ENCODE results near the gene PCDH15. TPM values are rescaled to one million over a fixed set of nuclear protein-coding genes. Genes with fewer than 3 reads are reported as not detected.
"Not testable (repeated sequence)": the region's sequence is repeated elsewhere in the genome, so short reads cannot be mapped to it uniquely, and the experiment has no call there.

The PCDH15 gene
- total RNA-seq, 3 donors from 2014 or later (not counting 1 experiment from before 2014, with no cell fraction given), result not detected

GRCh38 chr10:54396031-54396430 is 405.0 kb downstream of the PCDH15 start:
- DNase-seq (no peak), ATAC-seq (no peak)
- no peak for TF ChIP-seq CTCF (IDR thresholded peaks at IDR 0.05)
- no peaks in the 10 kb centered on the region for H3K27me3 ChIP-seq (ENCODE audit: control insufficient read depth, insufficient read depth, low read length)
- H3K36me3 Mint-ChIP-seq, result no peaks in the 10 kb centered on the region
- WGBS (ENCODE audit: insufficient coverage), result 96% methylated on average over 6 of the region's 6 CpGs
- no peak overlapping the region for H3K4me3 ChIP-seq (ENCODE audit: low read length)
- H3K27ac Mint-ChIP-seq, result no peak overlapping the region
- H3K9me3 Mint-ChIP-seq, result peaks cover 5 to 26% of the 10 kb centered on the region in 2 donors
- no peaks in the 10 kb centered on the region for H3K4me1 Mint-ChIP-seq
- H3K4me1 ChIP-seq (ENCODE audit: control insufficient read depth, insufficient read depth, low read length), result no peaks in the 10 kb centered on the region
- H3K36me3 ChIP-seq (ENCODE audit: control insufficient read depth, insufficient read depth, low read length), result no peaks in the 10 kb centered on the region
- H3K4me3 Mint-ChIP-seq, result no peak overlapping the region
- H3K27ac ChIP-seq (ENCODE audit: low read length), result no peak overlapping the region
- intact Hi-C loops (cut with micrococcal nuclease), result no loop called here
- H3K27me3 Mint-ChIP-seq (ENCODE audit: low read depth in 2 of 2), result no peaks in the 10 kb centered on the region
- peaks cover 3% of the 10 kb centered on the region for H3K9me3 ChIP-seq (ENCODE audit: control insufficient read depth, insufficient read depth, low read length)

- H3K4me3 Mint-ChIP-seq; H3K4me1 Mint-ChIP-seq; H3K27ac ChIP-seq (ENCODE audit: low read length); ATAC-seq; intact Hi-C loops (cut with micrococcal nuclease); H3K27me3 ChIP-seq (ENCODE audit: control insufficient read depth, insufficient read depth, low read length); H3K36me3 Mint-ChIP-seq; H3K36me3 ChIP-seq (ENCODE audit: control insufficient read depth, insufficient read depth, low read length); H3K9me3 ChIP-seq (ENCODE audit: control insufficient read depth, insufficient read depth, low read length); H3K27ac Mint-ChIP-seq; H3K27me3 Mint-ChIP-seq (ENCODE audit: low read depth in 2 of 2); H3K4me3 ChIP-seq (ENCODE audit: low read length); DNase-seq; H3K4me1 ChIP-seq (ENCODE audit: control insufficient read depth, insufficient read depth, low read length): not testable (repeated sequence)
- peaks cover 3 to 20% of the 10 kb centered on the region in 2 donors for H3K9me3 Mint-ChIP-seq
- 100% methylated on average over 3 of the region's 6 CpGs for WGBS (ENCODE audit: insufficient coverage)
Observed at GRCh38 chr10:54394598-54394997, 406.4 kb downstream of the PCDH15 start.

GRCh38 chr10:54372179-54372578 is 428.9 kb downstream of the PCDH15 start:
- H3K4me3 Mint-ChIP-seq, result no peak overlapping the region
- H3K36me3 Mint-ChIP-seq, result no peaks in the 10 kb centered on the region
- H3K4me1 Mint-ChIP-seq, result no peaks in the 10 kb centered on the region
- H3K27me3 Mint-ChIP-seq (ENCODE audit: low read depth in 2 of 2), result no peaks in the 10 kb centered on the region
- Histone ChIP-seq H3K4me1 (ENCODE audit: control insufficient read depth, insufficient read depth, low read length) (no peaks in the 10 kb centered on the region), H3K36me3 (ENCODE audit: control insufficient read depth, insufficient read depth, low read length) (no peaks in the 10 kb centered on the region), H3K27me3 (ENCODE audit: control insufficient read depth, insufficient read depth, low read length) (no peaks in the 10 kb centered on the region), H3K4me3 (ENCODE audit: low read length) (no peak overlapping the region), H3K9me3 (ENCODE audit: control insufficient read depth, insufficient read depth, low read length) (no peaks in the 10 kb centered on the region), H3K27ac (ENCODE audit: low read length) (no peak overlapping the region)
- H3K27ac Mint-ChIP-seq, result no peak overlapping the region
- intact Hi-C loops (cut with micrococcal nuclease), result no loop called here
- DNase-seq, result no peak
- peaks cover 4 to 5% of the 10 kb centered on the region in 2 donors for H3K9me3 Mint-ChIP-seq
- WGBS (ENCODE audit: insufficient coverage), result no CpG with 5 or more reads among the region's 1 CpG
- no peak for ATAC-seq
- no peak for TF ChIP-seq CTCF (IDR thresholded peaks at IDR 0.05)

GRCh38 chr10:54368984-54369383 is 432.0 kb downstream of the PCDH15 start:
- Histone ChIP-seq H3K27ac (ENCODE audit: low read length) (no peak overlapping the region), H3K27me3 (ENCODE audit: control insufficient read depth, insufficient read depth, low read length) (no peaks in the 10 kb centered on the region), H3K9me3 (ENCODE audit: control insufficient read depth, insufficient read depth, low read length) (no peaks in the 10 kb centered on the region), H3K4me1 (ENCODE audit: control insufficient read depth, insufficient read depth, low read length) (no peaks in the 10 kb centered on the region), H3K4me3 (ENCODE audit: low read length) (no peak overlapping the region), H3K36me3 (ENCODE audit: control insufficient read depth, insufficient read depth, low read length) (no peaks in the 10 kb centered on the region)
- ATAC-seq (no peak), DNase-seq (no peak)
- Mint-ChIP-seq H3K9me3 (peaks cover 10 to 12% of the 10 kb centered on the region in 2 donors), H3K27me3 (ENCODE audit: low read depth in 2 of 2) (no peaks in the 10 kb centered on the region), H3K27ac (no peak overlapping the region), H3K36me3 (no peaks in the 10 kb centered on the region), H3K4me3 (no peak overlapping the region), H3K4me1 (no peaks in the 10 kb centered on the region)
- TF ChIP-seq CTCF (IDR thresholded peaks at IDR 0.05), result no peak
- WGBS (ENCODE audit: insufficient coverage), result 95% methylated on average over 2 of the region's 3 CpGs
- intact Hi-C loops (cut with micrococcal nuclease), result no loop called here

All from natural killer cell (primary cell).